ENCODE results near the gene CACNG1.

CACNG1 gene, protein sequence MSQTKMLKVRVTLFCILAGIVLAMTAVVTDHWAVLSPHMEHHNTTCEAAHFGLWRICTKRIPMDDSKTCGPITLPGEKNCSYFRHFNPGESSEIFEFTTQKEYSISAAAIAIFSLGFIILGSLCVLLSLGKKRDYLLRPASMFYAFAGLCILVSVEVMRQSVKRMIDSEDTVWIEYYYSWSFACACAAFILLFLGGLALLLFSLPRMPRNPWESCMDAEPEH

DNA sequence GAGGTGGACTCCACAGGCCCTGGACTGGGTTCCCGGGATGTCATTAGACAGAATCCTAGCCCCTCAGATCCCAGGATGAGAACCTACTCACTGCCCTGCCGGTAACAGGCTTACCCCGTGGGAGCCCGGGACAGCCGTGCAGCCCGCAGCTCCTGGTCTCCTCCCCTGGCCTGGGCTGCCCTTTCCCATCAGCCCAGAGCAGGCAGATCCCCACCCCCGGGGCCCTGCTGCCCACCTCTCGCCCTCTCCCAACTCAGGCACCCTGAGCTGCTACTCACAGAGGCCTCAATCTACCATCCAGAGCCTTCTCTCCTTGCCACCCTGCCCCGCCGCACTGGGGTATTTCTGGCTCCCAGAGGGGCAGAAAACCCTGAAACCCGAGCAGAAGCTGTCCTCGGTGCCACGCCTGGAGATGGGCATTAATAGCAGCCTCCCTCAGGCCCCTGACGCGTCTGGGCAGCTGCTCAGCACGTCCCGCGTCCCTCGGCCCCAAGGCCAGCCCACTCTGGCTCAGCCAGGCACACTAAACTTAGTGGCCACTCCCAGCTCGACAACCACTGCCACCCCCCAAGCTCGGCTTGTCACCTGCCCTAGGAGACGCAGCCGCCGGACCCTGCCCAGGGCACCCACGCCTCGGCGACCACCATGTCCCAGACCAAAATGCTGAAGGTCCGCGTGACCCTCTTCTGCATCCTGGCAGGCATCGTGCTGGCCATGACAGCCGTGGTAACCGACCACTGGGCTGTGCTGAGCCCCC, at the start of gene CACNG1:
TSS of gene CACNG1 (plus strand) at position 539 of the 757 bp plus-strand sequence. CDS start at position 646, 107 bp downstream.
- DNase-seq, result no peak

DNA sequence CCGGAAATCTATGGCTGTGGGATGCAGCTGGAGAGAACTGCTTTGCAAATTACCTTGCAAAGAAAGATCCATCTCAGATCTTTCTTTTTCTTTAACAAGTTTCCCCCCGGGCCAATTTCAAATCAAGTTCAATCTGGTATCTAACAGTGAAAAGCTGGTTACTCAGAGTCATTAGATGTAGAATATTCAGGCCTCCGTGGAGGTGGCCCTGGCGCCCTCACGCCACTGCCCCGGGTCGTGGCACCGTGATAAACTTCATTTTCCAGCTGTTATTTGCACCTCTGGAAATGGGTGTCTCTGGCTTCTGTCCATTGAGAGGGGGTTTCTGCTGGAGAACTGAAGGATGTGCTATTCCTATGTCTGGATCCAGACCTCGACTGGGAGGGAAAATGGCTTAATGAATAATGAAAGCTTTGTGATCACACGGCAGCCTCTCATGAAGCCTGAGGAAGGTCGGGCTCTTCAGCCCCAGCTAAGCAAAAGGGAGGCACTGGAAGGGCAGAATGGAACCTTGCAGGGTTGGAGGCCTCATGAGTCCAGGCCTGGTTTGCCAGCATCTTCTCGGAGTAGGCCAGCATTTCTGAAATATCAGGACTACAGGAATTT, 49.3 kb upstream of the CACNG1 start:
- DNase-seq, result no peak

DNA sequence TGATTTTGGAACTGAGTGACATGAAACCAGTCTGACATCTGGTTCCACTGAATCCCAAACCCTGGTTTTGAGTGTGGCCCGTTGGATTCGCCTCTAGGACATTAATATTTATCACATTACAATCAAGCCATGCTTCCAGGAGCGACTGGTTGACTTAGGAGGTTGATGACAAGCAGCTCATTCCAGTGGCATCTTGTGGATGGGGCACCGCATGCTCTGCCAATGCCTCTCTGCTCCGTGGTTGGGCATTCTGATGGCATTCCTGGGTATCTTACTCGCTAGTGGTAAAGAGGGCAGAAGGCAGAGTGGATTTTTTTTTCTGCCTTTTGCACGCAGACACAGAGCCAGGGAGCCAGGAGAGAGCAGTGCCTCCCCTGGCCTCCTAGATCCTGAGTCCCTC, 48.4 kb upstream of the CACNG1 start:
- DNase-seq, result no peak

DNA sequence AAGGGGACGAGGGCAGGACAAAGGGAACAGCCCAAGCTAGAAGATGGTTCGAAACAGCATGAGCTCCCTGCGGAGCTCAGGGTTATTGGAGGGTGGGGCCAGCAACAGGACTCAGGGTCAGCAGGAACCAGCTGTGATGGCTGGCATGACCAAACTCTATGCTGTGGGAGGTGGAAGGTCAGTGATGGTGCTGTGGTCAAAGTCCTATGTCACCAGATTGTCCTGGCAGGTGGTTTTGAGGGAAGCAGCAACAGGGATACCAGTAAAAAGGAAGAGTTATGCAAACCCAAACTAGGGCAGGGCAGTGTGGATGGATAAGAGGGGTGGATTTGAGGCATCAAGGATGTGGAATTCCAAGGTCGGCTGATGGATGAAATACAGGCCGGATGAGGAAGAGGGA, 47.4 kb upstream of the CACNG1 start:
- no peak for DNase-seq

DNA sequence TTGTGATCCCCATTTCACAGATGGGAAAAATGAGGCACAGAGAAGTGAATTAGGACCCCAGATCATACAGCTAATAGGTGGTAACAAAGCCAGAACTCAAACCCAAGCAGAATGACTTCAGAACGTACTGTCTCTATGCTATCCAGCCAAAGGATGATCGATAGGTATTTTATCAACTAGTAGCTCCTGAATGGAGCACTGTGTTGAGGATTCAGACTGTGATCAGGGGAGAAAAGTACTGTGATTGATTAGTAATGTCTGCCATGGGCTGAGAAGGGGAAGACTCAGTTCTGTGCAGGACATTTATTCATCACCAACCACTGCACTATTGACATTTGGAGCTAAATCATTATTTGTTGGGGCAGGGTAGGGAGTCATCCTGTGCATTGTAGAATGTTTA, 41.1 kb upstream of the CACNG1 start:
- DNase-seq, result no peak

DNA sequence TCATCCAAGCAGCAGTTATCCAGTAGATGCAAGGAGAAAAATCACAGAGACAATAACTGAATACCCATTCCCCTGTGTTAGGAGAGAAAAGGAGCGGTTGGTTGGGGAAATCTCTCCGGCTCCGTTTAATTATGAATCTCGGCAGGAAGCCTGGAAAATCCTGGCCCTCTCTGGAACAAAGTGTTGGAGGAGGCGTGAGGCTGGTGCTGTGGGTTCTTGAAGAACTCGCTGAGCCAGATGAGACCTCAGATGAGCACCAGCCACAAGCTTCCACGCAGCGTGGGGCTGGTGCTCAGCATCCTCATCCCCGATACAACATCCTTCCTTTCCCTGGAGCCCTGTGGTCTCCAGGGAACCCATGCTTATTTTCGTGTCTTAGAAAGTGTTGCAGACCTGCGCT, 40.2 kb upstream of the CACNG1 start:
- DNase-seq, result no peak

DNA sequence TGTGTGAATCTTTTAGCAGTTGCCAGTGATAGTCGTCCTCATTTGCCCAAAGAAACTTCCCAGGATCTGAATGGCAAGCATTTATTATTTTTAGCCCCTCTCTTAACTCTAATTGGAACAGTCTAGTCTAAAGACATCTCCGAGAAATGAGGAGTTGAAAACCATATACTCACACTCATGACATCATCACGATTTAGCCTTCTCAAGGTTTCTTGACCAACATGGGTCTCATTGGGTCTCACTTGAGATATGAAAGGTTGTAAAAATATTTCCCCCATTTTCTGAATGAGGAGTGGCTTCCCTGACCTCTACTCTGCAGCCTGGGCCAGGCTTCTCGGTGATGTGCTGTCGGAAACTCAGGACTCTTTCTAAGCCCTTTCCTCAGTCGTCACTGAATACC, 37.1 kb upstream of the CACNG1 start:
- DNase-seq, result no peak

DNA sequence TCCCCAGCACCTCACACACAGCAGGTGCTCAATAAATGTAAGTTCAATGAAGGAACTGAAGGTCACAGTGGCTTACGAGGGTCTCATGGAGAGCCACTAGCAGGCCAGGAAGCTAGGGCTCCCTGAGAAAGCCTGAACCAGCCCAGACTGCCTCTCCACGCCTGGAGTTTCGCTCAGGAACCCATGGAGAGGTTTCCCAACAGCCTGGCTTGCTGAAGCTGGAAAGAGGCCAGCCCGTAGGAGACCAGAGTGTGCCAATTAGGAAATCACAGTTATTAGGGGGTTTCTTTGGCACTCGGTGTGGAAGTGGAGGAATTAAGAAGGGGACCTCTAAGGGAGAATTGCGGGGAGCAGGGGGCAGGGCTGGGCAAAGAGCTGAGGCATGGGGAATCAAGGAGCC, 36.3 kb upstream of the CACNG1 start:
- DNase-seq, result no peak

DNA sequence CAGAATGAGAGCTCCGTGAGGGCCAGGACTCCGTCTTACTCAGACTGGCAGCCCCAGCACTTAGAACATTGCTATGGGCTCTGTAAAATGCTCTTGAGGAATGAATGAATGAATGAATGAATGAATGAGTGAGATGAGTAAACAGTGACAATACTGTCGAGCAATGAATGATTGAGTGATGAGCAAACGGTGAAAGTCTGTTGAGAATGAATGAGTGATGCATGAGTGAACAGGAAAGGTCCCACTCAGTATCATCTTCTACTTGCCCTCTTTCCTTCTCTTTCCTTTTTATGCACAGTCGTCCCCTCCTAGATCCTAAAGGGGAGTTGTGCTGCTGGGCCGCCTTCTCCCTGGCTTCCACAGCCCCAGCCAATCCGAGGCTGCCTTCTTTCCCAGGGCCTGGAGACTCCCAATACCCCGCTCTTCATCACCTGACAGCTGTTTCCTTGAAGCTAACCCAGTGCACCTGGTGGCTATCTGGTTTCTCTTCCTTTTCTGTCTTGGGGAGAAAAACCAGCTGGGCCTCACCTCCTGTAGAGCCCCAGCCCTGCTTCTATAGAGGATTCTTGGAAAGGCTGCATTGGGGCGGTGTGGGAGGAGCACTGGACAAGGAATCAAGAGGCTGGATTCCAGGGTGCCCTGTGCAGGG, 32.7 kb upstream of the CACNG1 start:
- DNase-seq, result no peak

DNA sequence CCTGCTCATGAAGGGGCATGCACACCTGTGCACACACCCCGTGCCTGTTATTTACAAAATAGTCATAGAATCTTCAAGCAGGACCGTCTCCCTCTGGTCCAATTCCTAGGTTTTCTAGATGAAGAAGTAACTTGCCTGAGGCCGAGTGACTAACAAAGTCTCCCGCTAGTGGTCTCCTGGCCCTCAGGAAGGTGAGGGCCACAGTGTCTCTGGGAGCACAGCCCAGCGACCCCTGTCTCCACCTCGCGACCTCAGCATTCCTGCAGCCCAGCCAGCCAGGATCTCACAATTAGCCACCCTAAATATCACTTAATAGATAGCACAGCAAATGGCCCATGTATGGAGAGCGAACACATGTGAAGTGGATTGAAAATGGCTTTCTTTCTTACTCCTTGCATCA, 30.5 kb upstream of the CACNG1 start:
- no peak for DNase-seq

DNA sequence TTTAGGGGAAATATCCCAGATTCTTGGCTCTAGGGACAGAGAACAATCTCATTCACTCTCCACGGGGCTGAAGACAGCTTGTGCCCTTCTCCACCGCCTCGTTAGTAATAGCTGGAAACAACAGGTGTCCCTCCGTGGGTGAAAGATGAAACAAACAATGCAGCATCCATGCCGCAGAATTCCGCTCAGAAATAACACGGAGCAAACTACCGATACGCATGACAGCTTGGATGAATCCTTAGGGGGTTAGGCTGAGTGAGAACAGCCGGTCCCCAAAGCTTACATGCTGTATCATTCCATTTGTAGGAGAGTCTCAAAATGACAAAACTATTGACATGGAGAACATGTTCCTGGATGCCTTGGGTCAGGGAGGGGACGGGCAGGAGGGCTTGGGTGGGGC, 29.4 kb upstream of the CACNG1 start:
- no peak for DNase-seq

DNA sequence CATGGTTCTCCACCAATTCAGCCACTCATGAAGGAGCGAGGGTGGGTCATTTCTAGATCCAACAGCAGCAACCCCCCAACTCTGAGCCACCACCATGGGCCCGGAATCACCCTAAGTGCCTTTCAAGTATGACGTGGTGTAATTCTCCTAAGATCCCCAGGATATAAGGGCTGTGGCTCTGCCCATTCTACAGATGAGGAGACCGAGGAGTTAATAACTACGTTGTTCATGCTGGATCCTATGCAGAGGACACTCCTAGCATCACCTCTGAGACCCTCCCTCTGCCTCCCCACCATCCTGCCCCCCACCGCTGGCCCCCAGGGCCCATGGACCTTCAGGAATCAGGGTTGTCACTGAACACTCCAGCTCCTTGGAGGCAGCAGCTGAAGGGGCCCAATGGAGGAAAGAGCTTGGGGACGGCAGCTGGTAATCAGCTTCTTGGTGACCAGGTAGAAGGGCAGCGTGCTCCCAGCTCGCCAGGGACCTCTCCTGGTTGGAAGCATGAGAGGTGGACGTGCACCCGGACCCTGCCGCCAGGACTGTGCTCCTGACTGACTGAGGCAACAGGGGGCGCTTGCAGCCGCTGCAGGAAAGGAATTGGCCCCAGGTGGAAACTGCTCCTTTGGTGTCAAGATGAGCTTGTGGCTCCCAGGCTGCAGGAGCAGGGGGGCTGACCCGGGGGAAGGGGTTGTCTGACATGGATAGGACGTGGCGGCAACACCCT, 28.2 kb upstream of the CACNG1 start:
- no peak for DNase-seq

DNA sequence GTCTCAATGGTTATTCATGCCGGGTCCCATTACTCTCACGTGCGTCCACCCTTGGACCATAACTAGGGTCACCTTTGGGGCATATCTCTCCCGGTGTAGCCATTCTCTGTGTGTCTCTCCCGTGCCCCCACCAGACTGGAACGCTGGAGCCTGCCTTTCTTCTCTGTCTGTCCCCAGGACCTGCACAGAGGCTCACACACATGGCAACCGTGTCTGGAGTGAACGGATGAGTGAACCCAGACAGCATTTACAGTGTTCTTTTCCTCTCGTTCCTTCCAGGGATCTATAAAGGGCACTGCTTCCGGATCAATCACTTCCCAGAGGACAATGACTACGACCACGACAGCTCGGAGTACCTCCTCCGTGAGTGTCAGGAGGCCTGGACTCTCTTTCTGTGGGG, 26.4 kb upstream of the CACNG1 start:
- DNase-seq, result no peak

DNA sequence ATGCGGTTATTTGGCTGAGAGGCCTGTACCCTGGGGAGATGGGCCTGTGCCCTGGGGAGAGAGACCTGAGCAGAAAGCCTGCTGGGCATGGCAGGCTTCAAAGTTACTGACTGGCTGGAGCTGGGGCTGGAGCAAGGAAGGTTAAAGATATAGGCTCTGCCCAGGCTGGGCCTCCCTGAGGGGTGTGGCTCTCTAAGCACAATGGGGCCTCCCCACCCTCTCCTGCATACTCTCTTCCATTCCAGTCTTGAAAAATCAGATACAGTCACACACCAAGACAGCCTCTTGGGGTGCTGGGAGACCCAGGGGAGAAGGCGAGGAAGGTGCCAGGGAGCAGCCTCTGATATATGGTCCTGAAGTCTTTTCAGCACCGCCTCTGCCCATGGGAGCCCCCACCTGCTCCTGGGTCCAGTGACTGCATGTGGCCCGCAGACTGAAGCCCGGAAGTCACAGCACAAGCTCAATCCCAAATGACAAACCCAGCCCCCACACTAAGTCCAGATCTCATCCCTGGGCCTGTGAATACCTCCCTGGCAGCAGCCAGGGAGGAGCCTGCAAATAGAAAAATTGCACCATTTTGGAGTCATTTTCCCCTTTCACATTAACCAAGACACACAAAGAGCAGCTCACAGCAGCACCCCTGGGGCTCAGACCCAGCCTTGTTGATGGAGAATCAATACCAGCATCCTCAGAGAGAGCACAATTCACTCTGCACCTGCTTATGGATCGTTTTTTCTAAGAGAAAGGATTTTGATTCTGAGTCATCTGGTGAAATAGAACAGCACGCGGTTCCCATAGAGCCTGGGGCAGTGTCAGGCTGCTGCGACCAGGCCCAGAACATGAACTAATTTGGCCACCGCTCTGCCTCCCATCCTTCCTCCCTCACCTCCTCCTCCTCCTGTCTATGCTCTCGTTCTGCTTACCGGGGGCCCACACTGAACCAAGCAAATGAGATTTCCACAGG, 25.6 kb upstream of the CACNG1 start:
- DNase-seq, result no peak

DNA sequence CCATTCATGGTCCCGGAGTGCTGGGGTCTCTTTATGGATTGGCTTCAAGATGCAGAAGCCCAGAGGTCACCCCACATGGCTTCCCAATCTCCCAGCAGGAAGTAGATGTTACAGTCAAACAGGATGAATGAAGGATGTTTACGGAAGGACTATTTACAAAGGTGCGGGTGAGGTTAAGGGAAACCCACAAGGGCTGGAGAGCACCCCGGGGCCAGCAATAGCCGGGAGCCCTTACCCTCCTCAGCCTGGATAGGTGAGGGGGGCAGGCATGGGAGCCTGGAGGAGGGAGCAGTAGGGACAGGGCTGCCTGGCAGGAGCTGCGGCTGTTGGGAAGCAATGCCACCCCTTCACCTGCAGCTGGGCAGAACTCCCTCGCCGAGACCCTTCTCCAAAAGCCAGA, 24.5 kb upstream of the CACNG1 start:
- DNase-seq, result no peak

DNA sequence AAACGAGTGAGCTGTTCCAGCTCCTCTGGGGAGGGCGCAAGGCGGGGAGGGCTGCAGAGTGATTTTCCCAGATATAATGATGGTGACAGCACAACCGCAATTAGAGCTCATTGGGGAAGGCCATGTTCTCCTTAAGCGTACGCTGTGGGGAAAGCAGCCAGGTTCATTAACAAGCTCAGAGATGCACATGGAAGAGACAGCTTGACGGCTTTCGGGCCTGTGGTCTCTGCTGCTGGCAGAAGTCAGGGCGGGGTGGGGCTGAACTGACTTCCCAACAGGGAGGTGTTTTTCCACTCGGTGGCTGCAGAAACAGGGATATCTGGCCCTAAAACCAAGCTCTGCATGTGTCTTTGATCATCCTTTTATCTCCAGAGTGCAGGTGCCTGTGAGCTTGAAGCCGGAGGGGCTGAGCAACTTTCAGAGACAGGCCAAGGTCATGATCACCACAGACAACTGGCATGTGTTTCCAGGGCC, 24.0 kb upstream of the CACNG1 start:
- no peak for DNase-seq

DNA sequence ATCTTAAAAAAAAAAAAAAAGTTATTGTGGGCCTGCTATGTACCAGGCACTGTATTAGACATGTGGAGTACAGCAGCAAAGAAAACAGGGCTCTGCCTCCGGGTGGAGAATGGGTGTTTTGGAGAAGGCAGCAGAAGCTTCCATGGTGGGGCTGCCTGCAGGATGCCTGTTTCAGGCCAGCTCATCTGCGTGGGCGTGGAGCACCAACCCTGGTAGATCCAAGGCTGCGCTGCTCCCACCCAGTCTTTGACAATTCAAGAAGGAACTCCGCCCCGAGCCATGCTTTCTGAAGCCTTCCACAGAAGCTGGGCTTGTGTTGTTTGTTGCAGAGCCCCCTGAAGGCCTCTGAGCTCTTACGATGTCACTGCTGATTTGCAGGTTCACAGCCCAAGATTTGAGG, 23.2 kb upstream of the CACNG1 start:
- DNase-seq, result no peak

DNA sequence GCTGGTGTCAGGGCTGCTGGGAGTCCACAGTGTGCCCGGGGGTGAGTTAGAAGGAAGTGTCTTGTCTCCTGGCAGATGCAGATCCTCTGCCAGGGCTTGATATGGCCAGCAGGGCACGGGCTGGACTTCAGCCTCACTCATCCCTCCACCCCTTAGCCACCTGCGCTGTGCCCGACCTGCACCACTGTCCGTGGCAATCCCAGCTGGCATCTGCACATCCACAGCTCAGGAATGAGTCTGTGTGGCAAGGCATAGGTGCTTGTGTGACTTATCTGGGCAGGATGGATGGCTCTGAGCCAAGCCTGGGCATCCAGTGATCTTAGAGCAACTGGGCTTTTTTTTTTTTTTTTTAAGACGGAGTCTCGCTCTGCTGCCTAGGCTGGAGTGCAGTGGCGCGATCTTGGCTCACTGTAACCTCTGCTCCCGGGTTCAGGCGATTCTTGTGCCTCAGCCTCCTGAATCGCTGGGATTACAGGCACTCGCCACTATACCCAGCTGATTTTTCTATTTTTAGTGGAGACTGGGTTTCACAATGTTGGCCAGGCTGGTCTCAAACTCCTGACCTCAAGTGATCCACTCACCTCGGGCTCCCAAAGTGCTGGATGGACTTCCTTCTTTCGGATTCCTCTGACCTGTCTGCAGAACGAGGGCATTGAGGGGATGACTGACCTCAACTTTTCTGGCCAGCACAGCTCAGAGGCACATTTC, 22.5 kb upstream of the CACNG1 start:
- no peak for DNase-seq

DNA sequence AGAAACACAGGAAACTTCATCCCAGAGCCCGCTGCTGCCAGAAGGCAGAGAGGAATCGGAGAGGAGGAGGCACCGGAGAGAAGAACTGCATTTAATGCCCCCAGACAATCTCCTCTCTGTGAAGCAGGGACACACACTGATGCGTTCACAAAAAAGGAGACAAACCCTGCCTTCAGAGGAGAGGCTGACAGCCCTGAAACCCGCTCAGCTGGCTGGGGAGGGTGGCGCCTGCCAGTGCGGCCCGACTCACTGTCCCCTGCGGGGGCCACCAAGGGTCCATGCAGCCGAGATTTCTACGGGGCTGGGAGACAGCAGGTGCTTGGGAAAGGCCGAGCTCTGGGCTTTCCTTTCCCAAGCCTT, 21.9 kb upstream of the CACNG1 start:
- no peak for DNase-seq

DNA sequence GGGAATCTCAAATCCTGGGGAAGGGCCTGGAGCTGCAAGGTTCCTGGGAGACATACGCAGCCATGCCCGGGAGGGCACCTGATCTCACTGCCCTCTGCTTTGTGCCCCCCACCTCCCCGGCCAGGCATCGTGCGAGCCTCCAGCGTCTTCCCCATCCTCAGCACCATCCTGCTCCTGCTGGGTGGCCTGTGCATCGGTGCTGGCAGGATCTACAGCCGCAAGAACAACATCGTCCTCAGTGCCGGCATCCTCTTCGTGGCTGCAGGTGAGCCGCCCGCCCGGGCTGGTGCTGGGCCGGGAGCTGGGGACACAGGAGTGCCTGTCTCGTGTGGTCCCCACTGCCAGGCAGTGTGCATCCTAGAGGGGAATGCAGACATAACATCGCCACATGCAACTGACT, 19.6 kb upstream of the CACNG1 start:
- DNase-seq, result no peak

DNA sequence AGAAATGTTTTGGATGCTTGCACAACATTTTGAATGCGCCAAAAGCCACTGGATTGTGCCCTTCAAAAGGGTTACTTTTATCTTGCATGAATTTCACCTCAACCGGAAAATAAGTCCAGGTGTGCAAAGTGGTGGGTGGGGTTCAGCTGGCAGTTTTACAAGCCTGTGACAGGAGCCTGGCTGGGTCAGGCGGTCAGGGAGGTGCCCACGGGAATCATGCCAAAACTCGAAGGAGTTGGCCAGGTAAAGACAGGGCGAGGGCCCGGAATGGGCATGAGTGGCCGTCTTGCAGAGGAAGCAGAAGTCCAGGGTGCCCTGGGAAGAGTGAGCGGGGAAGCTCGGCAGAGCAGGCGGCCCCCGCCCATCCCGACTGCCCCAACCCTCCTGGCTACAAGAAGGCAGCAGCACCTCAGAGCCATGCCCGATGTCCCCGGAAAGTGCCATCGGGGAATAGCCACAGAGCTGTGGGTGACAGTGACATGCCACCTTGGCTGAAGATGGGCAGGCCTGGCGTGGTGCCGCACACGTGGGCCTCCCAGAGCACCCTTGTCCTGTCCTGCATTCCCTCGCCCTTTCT, 19.1 kb upstream of the CACNG1 start:
- DNase-seq, result no peak

All from NCI-H187 treated with DMSO at 0.1 percent for 48 hours (cell line).